GM23248 (cell line): ENCODE results near the gene IDH3A.

Experiments used
- EZH2 ChIP-seq: fragments of 200-600 bp; sonication (generic); IDR thresholded peaks from 2 replicates; pipeline ENCODE4 v1.6.1; 2018; ENCODE audit warnings: antibody characterized with exemption, mild to moderate bottlenecking; ENCODE audit not compliant: insufficient read depth, poor library complexity, severe bottlenecking
- EZH2phosphoT487 ChIP-seq: fragments of 200-600 bp; sonication (generic); IDR thresholded peaks from 2 replicates; pipeline ENCODE4 v1.6.1; 2018; ENCODE audit warnings: antibody characterized with exemption, moderate library complexity, mild to moderate bottlenecking, low read depth; ENCODE audit not compliant: insufficient read depth

DNA sequence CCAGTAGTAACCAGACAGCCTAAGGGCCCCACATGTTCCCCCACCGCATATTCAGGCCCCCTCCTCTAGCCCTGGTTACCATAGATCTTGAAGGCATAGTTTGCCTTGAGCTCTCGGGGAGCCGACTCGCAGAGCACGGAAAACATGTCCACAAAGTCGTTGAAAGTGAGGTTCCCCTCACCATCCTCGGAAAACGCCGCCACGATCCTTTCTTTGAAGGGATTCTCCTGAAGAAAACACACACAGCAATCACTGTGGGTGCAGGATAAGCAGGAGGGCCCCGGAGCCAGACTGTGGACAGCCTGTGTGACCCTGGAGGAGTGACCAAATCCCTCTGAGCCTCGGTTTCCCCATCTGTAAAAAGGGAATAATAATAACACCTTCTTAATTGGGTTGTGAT, 40.0 kb upstream of the IDH3A start:
- no peak for TF ChIP-seq EZH2
- TF ChIP-seq EZH2phosphoT487 = no peak
